Endometrium (tissue), 2 donors: ENCODE data around the gene RAD51D.

Experiments used
- FAIRE-seq: peaks from 2 replicates; lab custom pipeline; 2012; peaks lifted over from hg19 to GRCh38; lab: Jason Lieb, UNC
- donor health status: control.
- donor health status: control.

The RAD51D gene

DNA sequence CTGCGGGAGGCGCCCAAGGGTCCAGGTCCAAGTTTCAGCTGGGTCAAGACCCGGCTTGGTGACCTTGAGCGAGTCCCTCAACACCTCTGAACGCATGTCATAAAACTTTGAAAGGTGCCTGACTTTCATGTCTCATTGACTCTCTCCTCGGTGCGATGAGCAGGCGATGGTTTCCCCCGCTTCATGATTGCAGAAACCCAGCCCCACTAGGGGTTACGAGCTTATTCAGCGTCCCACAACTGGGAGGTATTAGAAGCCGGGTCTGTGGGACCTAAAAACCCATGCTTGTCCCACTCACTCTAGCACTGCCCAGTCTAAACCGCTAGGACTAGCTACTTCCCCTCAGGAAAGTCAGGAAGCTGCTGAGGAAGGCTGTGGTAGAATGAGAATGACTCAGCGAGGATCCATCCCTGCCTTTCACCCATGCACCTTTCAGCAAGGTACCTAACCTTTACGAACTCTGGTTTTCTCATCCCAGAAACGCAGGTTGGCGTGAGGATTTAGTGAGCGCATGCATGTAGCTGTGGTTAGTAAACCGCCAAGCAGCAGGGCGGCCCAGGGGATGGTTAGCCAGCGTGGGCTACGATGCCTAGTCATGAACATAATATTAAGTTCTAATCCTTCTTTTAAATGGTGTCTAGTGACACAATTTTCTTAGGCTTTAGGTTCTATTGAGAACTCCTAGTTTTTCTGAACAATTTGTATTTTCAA, 29.9 kb downstream of the RAD51D start:
- FAIRE-seq, result no peak

DNA sequence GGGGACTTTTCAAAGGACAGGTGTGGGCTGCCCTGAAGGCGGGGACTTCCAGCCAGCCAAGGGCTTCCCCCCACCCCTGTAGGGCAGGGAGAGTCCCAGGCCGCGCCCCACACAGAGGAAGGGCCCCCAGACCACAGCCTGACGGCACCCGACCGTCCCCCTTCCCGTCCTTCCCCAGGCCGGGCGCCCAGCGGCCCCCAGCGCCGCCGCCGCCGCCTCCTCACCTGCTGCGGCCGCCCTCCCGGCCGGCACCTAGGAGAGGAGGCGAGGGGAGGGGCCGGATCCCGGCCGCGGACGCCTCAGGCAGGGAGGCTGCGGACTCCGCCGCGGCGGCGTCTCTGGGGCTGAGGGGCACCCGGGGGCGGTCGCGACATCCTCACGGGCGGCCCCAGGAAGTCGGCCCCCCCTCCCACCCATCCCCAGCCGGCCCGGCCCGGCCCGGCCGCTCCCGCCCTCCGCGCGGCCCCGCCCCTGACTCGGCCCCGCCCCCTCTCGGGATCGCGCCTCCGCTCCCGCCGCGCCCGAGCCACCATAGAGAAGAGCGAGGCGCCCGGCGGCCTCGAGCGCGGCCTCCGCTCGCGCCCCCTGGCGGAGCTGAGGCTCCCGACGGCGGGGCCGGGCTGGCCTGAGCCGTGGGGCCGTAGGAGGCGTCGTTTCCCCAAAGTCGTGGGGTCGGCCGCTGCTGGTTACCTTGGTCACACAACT, 30.6 kb downstream of the RAD51D start:
- no peak for FAIRE-seq

DNA sequence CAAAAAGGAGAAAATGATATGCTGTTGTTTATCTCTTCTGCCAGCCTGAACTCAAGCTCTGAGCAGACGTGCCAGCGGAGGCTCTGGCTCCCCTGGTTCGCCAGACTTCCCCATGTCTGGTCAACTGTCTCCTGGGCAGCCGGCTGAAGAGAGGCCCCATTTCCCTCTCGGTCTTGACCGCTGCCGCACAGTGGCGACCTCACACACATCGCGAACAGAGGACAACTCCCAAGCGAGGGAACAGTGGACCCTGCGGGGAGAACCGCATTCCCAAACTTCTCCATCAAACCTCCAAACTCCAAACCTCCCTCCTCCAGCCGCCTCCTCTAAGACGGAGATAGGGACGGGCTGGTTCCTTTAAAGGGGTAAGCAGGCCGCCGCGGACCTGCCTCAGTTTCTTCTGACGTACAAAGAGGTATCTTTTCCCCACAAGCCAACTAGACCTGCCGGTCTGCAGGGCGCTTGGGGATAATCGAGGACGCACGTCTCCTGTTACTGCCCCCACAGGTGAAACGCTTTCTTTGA, 31.2 kb downstream of the RAD51D start:
- FAIRE-seq, result no peak

DNA sequence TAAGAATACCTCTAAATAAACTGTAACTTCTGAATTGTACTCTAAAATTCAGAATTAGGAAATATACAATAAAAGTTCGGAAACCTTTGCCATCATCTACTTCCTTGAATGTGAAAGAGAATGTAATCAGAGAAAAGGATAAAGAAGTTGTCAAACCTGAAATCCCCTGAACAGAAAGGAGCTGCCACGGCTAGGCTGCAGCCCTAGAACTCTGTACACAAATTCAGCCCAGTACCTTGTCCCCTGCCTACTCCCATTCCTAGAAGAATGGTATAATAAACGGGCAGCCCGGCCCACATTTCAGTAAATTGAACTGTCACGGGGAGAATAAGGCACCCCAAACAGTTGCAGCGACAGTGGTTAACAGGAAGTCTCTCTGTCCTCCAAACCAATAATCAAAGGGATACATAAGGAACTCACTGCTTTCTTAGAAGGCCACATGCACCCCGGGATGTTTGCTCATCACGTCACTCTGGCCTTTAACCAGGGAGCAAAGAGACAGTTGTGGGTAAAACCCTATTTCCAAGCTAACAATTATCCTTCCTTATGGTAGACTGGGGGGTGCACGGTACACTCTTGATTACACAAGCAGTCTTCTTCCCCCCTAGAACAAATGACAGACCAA, 31.8 kb downstream of the RAD51D start:
- FAIRE-seq, result no peak

DNA sequence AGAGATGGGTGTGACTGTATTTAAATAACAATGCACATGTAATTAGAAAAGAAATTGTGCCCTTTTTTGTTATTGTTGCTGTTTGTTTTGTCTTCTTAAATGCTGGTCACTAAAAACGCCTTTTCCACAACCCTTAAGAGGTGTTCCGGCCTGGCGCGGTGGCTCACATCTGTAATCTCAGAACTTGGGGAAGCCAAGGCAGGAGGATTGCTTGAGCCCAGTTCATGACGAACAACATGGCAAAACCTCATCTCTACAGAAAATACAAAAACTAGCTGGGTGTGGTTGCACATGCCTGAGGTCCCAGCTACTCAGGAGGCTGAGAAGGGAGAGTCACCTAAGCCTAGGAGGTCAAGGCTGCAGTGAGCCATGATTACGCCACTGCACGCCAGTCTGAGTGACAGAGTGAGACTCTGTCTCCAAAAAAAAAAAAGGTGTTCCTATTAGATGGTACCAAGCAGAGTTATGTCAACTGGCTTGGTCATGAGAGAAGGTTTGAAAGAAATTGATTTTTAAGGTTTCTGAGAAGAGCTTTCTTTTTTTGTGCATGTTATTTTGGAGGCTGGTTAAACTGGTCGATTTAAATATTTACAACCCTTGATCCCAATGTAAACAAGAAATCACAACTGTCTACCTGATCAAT, 32.6 kb downstream of the RAD51D start:
- FAIRE-seq, result no peak

DNA sequence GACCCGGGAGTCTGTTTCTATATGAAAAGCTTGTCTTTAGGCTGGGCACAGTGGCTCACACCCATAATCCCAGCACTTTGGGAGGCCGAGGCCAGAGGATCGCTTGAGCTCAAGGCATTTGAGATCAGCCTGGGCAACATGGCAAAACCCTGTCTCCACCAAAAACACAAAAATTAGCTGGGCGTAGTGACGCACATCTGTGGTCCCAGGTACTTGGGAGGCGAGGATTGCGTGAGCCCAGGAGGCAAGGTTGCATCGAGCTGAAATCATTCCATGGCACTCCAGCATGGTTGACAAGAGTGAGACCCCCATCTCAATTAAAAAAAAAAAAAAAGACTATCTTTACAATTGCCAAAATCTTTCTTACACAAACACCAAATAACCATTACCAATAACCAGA, 33.5 kb downstream of the RAD51D start:
- FAIRE-seq, result no peak

DNA sequence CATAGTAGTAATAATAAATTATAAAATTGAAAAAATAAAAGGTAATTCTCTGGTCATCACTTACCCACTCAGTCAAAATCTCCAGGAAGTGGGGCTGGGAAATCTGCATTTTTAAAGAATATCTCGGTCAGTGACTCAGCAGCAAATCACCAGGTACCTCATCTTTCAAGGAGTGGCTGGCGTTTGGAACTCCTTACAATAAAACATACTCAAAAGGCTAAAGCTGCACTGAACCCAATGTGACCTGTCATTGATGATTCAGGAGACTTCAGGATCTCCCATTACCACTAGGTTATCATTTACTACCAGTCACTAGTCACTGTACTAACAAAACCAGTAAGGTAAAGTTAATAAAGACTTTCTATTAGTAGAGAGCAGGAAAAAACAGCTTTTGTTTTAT, 34.7 kb downstream of the RAD51D start:
- FAIRE-seq, result no peak

DNA sequence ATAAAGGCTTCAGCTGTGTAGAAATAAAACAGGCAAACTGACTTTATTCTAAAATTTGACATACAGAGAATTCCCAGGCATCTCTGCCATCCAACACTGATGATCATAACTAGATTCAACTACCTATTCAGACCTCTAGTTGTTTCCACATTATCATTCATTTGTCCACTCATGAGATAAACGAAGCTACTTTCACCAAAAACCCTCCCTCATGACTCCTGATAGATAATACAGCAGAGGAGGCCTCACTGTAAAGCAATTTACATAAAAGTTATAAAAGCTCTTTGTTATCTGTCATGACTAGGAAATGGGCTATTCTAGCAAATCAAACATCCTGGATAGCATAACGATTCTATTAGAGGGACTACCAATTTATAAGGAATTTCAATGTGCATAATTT, 36.6 kb downstream of the RAD51D start:
- no peak for FAIRE-seq

DNA sequence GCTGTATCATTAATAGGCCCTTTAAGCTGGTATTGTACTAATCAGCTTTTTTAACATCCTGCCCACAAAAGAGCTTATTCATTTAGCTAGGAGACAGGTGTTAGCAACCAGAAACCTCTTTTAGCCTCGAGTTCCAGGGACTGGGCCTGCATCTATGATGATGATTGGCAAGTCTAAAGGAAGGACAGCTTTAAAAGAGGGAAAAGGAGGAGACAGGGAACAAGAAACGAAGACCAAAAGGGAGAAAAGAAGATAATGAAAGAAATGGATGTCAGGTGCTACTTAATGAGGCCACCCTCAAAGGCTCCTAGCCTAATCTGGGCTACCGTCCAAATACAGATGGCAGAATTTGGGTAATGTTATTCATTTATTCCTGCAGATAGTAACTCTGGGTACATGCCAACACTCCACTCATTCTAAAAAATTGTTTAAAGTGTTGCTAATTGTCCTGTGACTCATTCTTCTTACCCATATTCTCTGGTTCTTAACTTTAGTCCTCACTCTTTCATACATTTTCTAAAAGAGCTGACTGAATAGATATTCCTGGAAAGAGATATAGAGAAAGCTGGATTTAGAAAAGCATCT, 37.5 kb downstream of the RAD51D start:
- FAIRE-seq, result no peak

DNA sequence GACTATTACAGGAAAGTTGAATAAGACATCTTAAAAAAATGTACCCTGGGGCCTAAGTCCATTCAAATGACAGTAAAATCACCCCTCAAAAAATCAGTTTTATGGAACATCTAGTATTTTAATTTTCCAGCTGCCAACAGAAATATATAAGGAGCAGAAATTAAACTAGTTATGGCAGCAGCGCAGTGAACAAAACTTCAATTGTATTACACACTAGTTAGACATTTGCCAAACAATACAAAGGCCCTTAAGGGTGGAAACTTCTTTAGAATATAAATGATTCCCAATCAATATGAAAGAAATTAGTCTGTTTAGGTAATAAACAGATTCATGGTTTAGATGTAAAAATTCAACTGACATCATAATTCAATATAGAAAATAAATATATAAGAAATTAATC, 38.0 kb downstream of the RAD51D start:
- FAIRE-seq, result no peak

DNA sequence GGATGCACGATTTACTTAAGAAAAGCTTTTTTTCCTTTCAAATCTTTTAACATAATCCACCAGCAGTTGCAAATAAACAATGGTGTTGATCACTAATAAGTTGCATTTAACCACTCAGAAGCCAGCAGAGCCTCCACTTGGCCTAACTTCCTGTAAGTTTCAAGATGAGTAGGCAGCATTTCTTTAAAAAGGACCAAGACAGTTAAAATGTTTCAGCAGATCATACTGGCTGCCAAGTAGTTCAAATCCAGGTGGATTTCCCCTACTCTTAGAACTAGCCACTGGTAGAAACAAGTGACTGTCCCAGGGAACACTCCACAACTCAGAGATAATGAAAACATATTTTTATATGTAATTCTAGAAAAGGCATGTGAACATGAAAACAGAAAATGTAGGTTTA, 39.1 kb downstream of the RAD51D start:
- FAIRE-seq, result no peak

DNA sequence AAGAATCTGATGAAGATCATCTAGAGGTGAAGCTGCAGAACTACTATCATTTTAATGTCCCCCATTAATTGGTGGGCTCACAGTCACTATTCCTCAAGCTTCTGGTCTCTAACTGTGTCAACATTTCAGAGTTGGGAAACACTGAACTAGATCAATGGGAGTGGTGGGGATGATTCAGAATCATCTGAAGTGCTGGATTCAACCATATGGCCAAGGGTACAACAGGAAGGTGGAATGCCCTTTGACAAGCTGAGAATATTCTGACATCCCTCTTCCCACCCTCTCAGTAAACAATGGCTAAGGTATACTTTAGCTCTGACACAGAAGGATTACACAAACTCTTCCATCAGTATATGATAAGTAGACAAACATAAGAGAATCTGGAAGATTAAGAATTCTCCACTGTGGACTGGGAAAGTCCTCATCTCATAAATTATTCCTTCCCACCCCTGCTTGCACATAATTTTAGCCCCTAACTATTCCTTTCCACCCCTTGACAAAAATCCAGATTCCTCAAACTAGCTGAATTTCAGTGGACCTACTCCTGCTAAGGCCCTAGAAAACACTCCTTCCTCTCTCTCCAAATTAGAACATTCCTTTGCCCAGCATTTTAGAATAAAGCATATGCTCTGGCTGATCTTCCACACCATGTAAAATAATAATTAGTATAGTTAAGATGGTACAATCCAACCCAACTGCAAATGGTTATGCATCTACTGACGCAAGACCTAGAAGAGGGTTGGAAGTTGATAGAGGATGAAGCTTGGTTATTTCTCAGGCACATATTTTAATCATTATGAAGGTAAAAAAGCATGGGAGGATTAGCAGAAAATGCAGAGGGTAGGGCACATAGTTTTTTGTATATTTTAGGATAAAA, 39.9 kb downstream of the RAD51D start:
- no peak for FAIRE-seq

DNA sequence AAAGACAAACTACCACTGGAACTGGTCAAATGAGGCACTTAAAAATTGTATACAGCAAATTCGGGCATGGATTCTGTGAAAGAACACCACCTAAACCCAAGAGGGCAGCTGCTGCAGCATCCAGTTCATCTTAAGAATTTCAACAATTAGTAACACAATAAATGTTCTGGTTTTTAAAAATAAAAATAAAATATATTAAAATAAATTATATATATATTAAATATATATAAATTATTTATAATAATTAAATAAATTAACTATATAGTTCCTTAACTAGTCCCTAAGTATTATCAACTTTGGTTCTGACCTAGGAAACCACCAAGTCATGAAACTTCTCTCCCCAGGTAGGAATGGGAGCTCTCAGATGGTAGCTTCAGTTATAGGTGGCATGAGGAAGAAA, 42.8 kb downstream of the RAD51D start:
- no peak for FAIRE-seq

DNA sequence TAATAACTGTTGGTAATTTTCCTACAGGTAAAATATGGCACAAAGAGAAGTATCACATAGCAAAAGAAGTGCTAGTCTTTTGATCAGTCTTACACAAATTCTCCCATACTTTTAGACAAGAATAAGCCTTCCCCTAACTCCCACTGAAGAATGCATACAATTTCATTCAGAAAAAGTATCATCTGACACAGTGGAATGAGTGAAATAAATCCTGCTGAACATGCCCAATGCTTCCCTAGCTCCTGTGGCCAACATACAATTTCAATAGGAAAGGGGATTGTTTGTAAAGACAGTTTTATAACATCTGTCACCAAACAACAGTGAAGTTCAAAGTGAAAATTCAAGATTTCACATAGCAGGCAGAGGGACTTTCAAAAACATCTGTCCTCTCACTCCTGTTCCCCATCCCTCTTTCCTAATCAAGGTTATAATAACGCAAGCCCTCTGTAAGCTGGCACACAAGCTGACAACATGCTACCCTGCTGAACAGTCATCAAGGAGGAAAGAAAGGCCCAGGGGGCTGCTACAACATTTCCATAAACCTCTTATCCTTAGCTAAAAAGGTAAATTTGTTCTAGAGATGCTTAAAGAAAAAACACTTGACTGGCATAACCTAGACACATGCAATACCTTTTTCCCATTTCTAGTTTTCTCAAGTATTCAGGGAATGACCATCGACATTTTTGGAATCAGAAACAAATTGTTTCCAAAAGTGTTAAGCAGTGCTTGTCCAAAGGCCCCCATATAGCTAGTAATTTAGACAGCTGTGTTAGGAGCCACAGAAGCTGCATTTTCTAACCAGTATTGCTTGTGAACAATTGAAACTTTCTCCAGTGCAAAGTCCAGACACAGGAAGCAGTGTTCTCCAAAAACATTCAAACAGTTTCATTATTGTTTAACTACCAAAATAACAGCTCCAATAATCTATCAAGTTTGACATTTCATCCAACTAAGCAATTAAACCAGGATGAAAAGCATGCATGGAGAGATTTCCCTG, 44.7 kb downstream of the RAD51D start:
- FAIRE-seq, result no peak

DNA sequence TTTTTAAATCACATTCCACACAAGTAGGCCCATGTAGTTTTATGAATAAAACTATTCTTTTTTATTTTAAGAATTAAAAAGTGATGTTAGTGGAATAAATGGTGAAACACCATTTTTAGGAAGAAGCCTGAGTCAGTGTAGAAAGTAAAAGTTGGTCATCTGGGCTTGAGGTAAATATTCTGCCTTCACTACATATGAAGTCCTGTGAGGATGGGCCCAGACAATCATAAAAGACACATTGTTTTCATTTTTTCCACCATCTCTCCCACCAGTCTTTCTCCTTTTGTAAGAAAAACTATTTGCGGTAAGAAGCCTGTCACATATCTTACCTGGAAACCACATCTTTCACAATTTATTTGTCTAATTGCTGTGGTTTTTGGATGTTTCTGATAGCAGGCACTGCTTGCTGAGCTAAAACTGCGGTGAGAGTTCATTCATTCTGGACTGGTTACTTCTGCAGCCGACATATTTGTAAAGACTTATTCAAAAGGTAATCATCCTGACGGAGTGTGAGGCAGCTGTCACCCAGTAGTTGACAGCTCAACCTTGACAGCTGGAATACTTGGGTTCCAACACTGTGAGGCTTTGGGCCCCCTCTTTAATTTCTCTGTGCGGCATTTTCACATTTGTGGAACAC, 45.6 kb downstream of the RAD51D start:
- no peak for FAIRE-seq

DNA sequence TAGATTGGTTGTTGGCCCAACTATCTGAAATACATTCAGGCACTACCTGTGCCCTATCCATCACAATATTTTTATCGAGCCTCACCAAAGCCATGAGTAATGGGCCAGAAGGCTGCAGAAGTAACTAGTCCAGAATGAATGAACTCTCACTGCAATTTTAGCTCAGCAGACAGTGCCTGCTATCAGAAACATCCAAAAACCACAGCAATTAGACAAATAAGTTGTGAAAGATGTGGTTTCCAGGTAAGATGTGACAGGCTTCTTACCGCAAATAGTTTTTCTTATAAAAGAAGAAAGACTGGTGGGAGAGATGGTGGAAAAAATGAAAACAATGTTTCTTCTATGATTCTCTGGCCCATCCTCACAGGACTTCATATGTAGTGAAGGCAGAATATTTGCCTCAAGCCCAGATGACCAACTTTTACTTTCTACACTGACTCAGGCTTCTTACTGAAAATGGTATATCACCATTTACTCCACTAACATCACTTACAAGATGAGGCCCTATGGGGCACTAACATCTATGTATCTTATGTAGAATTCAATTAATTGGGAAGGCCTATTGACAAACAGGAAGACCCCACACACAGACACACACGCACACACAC, 46.4 kb downstream of the RAD51D start:
- FAIRE-seq, result no peak

DNA sequence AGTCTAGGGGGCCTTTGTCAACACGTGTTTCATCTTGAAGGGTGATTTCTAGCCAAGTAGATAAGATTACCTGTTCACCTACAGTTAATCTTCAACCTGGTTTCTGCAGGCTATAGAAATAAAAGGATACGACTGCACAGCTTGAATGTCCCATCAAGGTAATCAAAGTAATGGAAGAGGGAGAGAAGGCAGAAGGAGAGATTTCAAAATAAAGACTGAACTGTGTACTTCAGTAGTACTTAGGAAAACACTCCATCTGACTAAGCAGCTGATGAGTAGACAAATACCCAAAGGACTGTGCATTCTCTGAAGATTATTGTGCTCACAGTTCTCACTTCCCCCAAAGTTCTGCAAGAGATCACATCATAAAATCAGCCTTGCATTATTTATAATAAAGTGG, 50.3 kb downstream of the RAD51D start:
- FAIRE-seq, result no peak

DNA sequence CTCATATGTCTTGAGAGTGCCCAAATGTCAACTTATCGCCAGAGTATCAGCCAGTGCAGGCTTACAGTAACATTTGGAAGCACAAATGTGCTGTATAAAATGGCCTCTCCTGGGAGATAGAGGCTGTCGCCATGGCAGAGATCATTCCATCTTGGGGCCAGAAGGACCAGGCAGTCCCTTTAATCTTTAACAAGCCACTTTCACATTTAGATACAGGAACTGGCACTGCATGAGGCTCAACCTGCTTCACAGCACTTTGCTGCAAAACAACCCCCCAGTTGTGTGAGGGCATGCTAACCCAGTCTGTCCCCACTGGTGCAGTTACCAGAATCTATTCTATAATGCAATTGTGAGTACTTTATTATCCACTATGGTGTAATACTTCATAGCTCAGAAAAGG, 51.4 kb downstream of the RAD51D start:
- FAIRE-seq, result no peak

DNA sequence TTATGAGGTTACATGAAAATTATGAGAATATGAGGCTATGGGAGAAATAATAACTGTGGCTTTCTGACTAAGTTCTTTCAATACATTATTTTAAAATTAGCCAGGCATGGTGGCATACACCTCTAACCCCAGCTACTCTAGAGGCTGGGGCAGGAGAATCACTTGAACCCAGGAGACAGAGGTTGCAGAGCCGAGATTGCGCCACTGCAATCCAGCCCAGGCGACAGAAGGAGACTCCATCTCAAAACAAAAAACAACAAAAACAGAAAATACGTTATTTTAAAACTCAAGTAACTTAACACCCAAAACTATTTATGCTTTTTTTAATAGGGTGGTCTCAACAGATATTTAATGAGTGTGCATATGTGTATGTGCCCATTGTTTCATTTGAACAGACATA, 53.8 kb downstream of the RAD51D start:
- no peak for FAIRE-seq
